ENCODE results near the gene SLC9A9.

Gene SLC9A9

DNA sequence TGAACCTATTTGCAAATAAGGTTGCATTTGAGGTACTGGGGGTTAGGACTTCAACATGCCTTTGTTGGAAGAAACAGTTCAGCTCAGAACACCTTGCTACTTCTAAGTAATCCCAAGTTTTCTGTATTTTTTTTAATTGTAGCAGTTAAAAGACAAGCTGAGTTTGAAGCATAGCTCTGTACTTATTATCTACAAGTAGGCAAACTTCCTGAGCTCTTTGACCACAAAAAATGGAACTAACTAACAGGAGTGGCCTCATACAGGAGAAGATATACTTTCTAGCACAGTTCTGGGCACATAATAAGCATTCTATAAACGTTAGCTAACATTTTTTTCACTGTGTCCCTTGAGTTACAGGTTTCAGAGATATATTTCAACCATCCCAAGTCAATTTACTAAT lies 569.5 kb downstream of the SLC9A9 start:
- Histone ChIP-seq H3K9me3 (ENCODE audit: insufficient read depth, low read length, severe bottlenecking) (no peaks in the 10 kb centered on the region), H3K9ac (ENCODE audit: low read depth, low read length) (0 out of 2 replicates have a peak overlapping the region, but pooled peaks have one; percentile 0), H3K36me3 (ENCODE audit: insufficient read depth, low read length) (no peaks in the 10 kb centered on the region), H3K79me2 (ENCODE audit: insufficient read depth, low read length) (no peaks in the 10 kb centered on the region), H3K4me2 (ENCODE audit: insufficient read depth, low read length) (no peak overlapping the region), H3K4me1 (ENCODE audit: insufficient read depth, low read length) (peaks cover 43% of the 10 kb centered on the region), H4K20me1 (ENCODE audit: insufficient read depth, low read length) (no peaks in the 10 kb centered on the region), H3K4me3 (ENCODE audit: low read depth in 1 of 2, low read length in 2 of 2) (no peak overlapping the region), H3K27ac (ENCODE audit: low read length) (peak overlapping the region; percentile 33), H3K27me3 (ENCODE audit: insufficient read depth, low read length, poor library complexity) (no peaks in the 10 kb centered on the region), H2AFZ (ENCODE audit: low read depth, low read length) (no peak overlapping the region; the same call in 1 of the 2 replicates)
- ATAC-seq (ENCODE audit: insufficient read depth, low read depth) (peak; percentile 55), DNase-seq (no peak)
- TF ChIP-seq EZH2 (IDR thresholded peaks at IDR 0.05; ENCODE audit: borderline replicate concordance, low read depth, low read length, severe bottlenecking), result no peak
- TF ChIP-seq, protein P1, sequence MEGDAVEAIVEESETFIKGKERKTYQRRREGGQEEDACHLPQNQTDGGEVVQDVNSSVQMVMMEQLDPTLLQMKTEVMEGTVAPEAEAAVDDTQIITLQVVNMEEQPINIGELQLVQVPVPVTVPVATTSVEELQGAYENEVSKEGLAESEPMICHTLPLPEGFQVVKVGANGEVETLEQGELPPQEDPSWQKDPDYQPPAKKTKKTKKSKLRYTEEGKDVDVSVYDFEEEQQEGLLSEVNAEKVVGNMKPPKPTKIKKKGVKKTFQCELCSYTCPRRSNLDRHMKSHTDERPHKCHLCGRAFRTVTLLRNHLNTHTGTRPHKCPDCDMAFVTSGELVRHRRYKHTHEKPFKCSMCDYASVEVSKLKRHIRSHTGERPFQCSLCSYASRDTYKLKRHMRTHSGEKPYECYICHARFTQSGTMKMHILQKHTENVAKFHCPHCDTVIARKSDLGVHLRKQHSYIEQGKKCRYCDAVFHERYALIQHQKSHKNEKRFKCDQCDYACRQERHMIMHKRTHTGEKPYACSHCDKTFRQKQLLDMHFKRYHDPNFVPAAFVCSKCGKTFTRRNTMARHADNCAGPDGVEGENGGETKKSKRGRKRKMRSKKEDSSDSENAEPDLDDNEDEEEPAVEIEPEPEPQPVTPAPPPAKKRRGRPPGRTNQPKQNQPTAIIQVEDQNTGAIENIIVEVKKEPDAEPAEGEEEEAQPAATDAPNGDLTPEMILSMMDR (IDR thresholded peaks at IDR 0.05; ENCODE audit: borderline replicate concordance, extremely low read depth, low read length, poor library complexity, severe bottlenecking), result no peak

DNA sequence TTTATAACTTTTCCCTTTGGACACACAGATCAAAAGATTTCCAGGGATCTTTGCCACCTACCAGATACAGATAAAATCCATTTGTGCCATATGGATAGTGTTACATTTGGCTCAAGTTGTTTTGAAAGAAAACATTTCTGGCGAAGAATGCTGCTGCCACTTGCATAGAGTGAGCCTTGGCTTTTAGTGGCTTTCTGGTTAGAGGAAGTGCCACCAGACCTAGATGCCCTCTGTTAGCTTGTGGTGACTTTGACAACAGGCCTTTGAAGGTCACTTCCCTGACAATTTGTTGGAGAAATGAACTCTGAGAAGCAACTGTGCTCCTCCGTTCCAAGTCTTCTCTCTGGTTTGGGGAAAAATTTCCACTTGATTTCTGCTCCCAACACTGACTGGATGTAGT lies 570.7 kb downstream of the SLC9A9 start:
- no peak overlapping the region for H2AFZ ChIP-seq (ENCODE audit: low read depth, low read length)
- no peak for DNase-seq
- H3K79me2 ChIP-seq (ENCODE audit: insufficient read depth, low read length), result no peaks in the 10 kb centered on the region
- H3K9me3 ChIP-seq (ENCODE audit: insufficient read depth, low read length, severe bottlenecking), result no peaks in the 10 kb centered on the region
- no peaks in the 10 kb centered on the region for H4K20me1 ChIP-seq (ENCODE audit: insufficient read depth, low read length)
- TF ChIP-seq EZH2 (IDR thresholded peaks at IDR 0.05; ENCODE audit: borderline replicate concordance, low read depth, low read length, severe bottlenecking), result no peak
- TF ChIP-seq, protein P1 (IDR thresholded peaks at IDR 0.05; ENCODE audit: borderline replicate concordance, extremely low read depth, low read length, poor library complexity, severe bottlenecking), result no peak
- no peaks in the 10 kb centered on the region for H3K27me3 ChIP-seq (ENCODE audit: insufficient read depth, low read length, poor library complexity)
- no peak overlapping the region for H3K4me3 ChIP-seq (ENCODE audit: low read depth in 1 of 2, low read length in 2 of 2)
- peaks cover 43% of the 10 kb centered on the region for H3K4me1 ChIP-seq (ENCODE audit: insufficient read depth, low read length)
- no peaks in the 10 kb centered on the region for H3K36me3 ChIP-seq (ENCODE audit: insufficient read depth, low read length)
- no peak overlapping the region for H3K4me2 ChIP-seq (ENCODE audit: insufficient read depth, low read length)
- H3K9ac ChIP-seq (ENCODE audit: low read depth, low read length), result no peak overlapping the region
- ATAC-seq (ENCODE audit: insufficient read depth, low read depth), result no peak
- H3K27ac ChIP-seq (ENCODE audit: low read length), result peak overlapping the region; percentile 33; the same call in 1 of the 2 replicates

DNA sequence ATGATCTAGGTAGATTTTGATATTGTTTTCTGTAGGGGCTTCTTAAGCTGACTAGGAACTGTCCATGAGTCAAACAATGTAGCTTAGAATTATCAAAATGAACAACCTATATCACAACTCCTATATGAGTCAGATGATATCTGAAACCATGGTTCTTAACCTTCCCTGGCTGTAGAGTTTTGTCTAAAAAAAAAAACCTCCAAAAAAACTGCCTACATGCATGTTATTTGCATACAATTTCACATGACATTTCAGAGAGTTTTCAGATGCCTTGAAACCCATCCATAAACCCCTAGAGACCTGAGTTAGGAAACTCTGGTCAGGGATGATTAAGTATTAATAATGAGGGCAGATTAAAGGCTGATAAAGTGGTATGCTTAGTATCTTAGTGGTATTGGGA lies 571.7 kb downstream of the SLC9A9 start:
- H3K4me2 ChIP-seq (ENCODE audit: insufficient read depth, low read length), result no peak overlapping the region
- TF ChIP-seq, protein P1 (IDR thresholded peaks at IDR 0.05; ENCODE audit: borderline replicate concordance, extremely low read depth, low read length, poor library complexity, severe bottlenecking), result no peak
- no peak for TF ChIP-seq EZH2 (IDR thresholded peaks at IDR 0.05; ENCODE audit: borderline replicate concordance, low read depth, low read length, severe bottlenecking)
- no peak for ATAC-seq (ENCODE audit: insufficient read depth, low read depth)

More for the DNA sequence above, 571.7 kb downstream of the SLC9A9 start:
- H3K9ac ChIP-seq (ENCODE audit: low read depth, low read length), result no peak overlapping the region
- DNase-seq, result no peak
- H3K79me2 ChIP-seq (ENCODE audit: insufficient read depth, low read length), result no peaks in the 10 kb centered on the region
- H3K36me3 ChIP-seq (ENCODE audit: insufficient read depth, low read length), result no peaks in the 10 kb centered on the region
- H3K4me1 ChIP-seq (ENCODE audit: insufficient read depth, low read length), result peaks cover 43% of the 10 kb centered on the region
- H3K9me3 ChIP-seq (ENCODE audit: insufficient read depth, low read length, severe bottlenecking), result no peaks in the 10 kb centered on the region
- H4K20me1 ChIP-seq (ENCODE audit: insufficient read depth, low read length), result no peaks in the 10 kb centered on the region
- H2AFZ ChIP-seq (ENCODE audit: low read depth, low read length), result no peak overlapping the region
- H3K27me3 ChIP-seq (ENCODE audit: insufficient read depth, low read length, poor library complexity), result no peaks in the 10 kb centered on the region
- no peak overlapping the region for H3K27ac ChIP-seq (ENCODE audit: low read length)
- no peak overlapping the region for H3K4me3 ChIP-seq (ENCODE audit: low read depth in 1 of 2, low read length in 2 of 2)

Data from DND-41 (cell line).